ENCODE results near the gene C12orf43.
"Not testable (repeated sequence)": the region's sequence is repeated elsewhere in the genome, so short reads cannot be mapped to it uniquely, and the experiment has no call there.

C12orf43 gene

GRCh38 chr12:121015825-121016766 is at the start of gene C12orf43:
Gene C12orf43 (minus strand): TSS chr12:121016487. CDS start chr12:121016474, 13 bp downstream.
- DNase-seq (ENCODE audit: low read depth) = peak; percentile 98
- Histone ChIP-seq H3K27me3 (replicated peaks; ENCODE audit: control insufficient read depth, insufficient read depth, low read length) (no peaks in the 10 kb centered on the region), H3K9me3 (ENCODE audit: control insufficient read depth, low read length) (no peaks in the 10 kb centered on the region), H3K9ac (ENCODE audit: low read length) (peak within 1 kb of the TSS; percentile 85), H3K4me3 (ENCODE audit: low read length) (peak within 1 kb of the TSS; percentile 96), H3K36me3 (ENCODE audit: control insufficient read depth, insufficient read depth, low read length, severe bottlenecking) (peaks cover 13% of the 10 kb centered on the region), H3K4me1 (ENCODE audit: control insufficient read depth, insufficient read depth, low read length) (peaks cover 9% of the 10 kb centered on the region)

GRCh38 chr12:121065345-121065744 is 49.1 kb upstream of the C12orf43 start:
- Histone ChIP-seq H3K9ac (ENCODE audit: low read length) (no peak overlapping the region), H3K27me3 (replicated peaks; ENCODE audit: control insufficient read depth, insufficient read depth, low read length) (no peaks in the 10 kb centered on the region), H3K4me1 (ENCODE audit: control insufficient read depth, insufficient read depth, low read length) (peaks cover 3% of the 10 kb centered on the region), H3K36me3 (ENCODE audit: control insufficient read depth, insufficient read depth, low read length, severe bottlenecking) (no peaks in the 10 kb centered on the region), H3K9me3 (ENCODE audit: control insufficient read depth, low read length) (no peaks in the 10 kb centered on the region), H3K4me3 (ENCODE audit: low read length) (no peak overlapping the region)
- no peak for DNase-seq (ENCODE audit: low read depth)

- not testable (repeated sequence) for H3K4me1 ChIP-seq (ENCODE audit: control insufficient read depth, insufficient read depth, low read length); H3K4me3 ChIP-seq (ENCODE audit: low read length); H3K9me3 ChIP-seq (ENCODE audit: control insufficient read depth, low read length); DNase-seq (ENCODE audit: low read depth); H3K27me3 ChIP-seq (replicated peaks; ENCODE audit: control insufficient read depth, insufficient read depth, low read length); H3K9ac ChIP-seq (ENCODE audit: low read length); H3K36me3 ChIP-seq (ENCODE audit: control insufficient read depth, insufficient read depth, low read length, severe bottlenecking)
These were observed 48.3 kb upstream of the C12orf43 start for GRCh38 chr12:121064586-121064985.

- DNase-seq (ENCODE audit: low read depth) = no peak
- no peaks in the 10 kb centered on the region for H3K27me3 ChIP-seq (replicated peaks; ENCODE audit: control insufficient read depth, insufficient read depth, low read length)
- peaks cover 5% of the 10 kb centered on the region for H3K4me1 ChIP-seq (ENCODE audit: control insufficient read depth, insufficient read depth, low read length)
- H3K9ac ChIP-seq (ENCODE audit: low read length) = no peak overlapping the region
- no peak overlapping the region for H3K4me3 ChIP-seq (ENCODE audit: low read length)
- no peaks in the 10 kb centered on the region for H3K36me3 ChIP-seq (ENCODE audit: control insufficient read depth, insufficient read depth, low read length, severe bottlenecking)
- no peaks in the 10 kb centered on the region for H3K9me3 ChIP-seq (ENCODE audit: control insufficient read depth, low read length)
These were observed 47.8 kb upstream of the C12orf43 start for GRCh38 chr12:121064116-121064515.

GRCh38 chr12:121062391-121063045 is 46.2 kb upstream of the C12orf43 start:
- Histone ChIP-seq H3K9ac (ENCODE audit: low read length) (no peak overlapping the region), H3K4me3 (ENCODE audit: low read length) (no peak overlapping the region), H3K36me3 (ENCODE audit: control insufficient read depth, insufficient read depth, low read length, severe bottlenecking) (no peaks in the 10 kb centered on the region), H3K4me1 (ENCODE audit: control insufficient read depth, insufficient read depth, low read length) (peaks cover 5% of the 10 kb centered on the region), H3K27me3 (replicated peaks; ENCODE audit: control insufficient read depth, insufficient read depth, low read length) (no peaks in the 10 kb centered on the region), H3K9me3 (ENCODE audit: control insufficient read depth, low read length) (no peaks in the 10 kb centered on the region)
- no peak for DNase-seq (ENCODE audit: low read depth)

- DNase-seq (ENCODE audit: low read depth) = peak; percentile 10
- Histone ChIP-seq H3K27me3 (replicated peaks; ENCODE audit: control insufficient read depth, insufficient read depth, low read length) (no peaks in the 10 kb centered on the region), H3K4me1 (ENCODE audit: control insufficient read depth, insufficient read depth, low read length) (peaks cover 5% of the 10 kb centered on the region), H3K36me3 (ENCODE audit: control insufficient read depth, insufficient read depth, low read length, severe bottlenecking) (no peaks in the 10 kb centered on the region), H3K4me3 (ENCODE audit: low read length) (no peak overlapping the region), H3K9me3 (ENCODE audit: control insufficient read depth, low read length) (no peaks in the 10 kb centered on the region), H3K9ac (ENCODE audit: low read length) (no peak overlapping the region)
These were observed 45.5 kb upstream of the C12orf43 start for GRCh38 chr12:121061831-121062230.

- DNase-seq (ENCODE audit: low read depth) = peak; percentile 80
- Histone ChIP-seq H3K9ac (ENCODE audit: low read length) (peak overlapping the region; percentile 81), H3K36me3 (ENCODE audit: control insufficient read depth, insufficient read depth, low read length, severe bottlenecking) (no peaks in the 10 kb centered on the region), H3K4me3 (ENCODE audit: low read length) (peak overlapping the region; percentile 74), H3K4me1 (ENCODE audit: control insufficient read depth, insufficient read depth, low read length) (peaks cover 5% of the 10 kb centered on the region), H3K9me3 (ENCODE audit: control insufficient read depth, low read length) (no peaks in the 10 kb centered on the region), H3K27me3 (replicated peaks; ENCODE audit: control insufficient read depth, insufficient read depth, low read length) (no peaks in the 10 kb centered on the region)
These were observed 44.1 kb upstream of the C12orf43 start for GRCh38 chr12:121060149-121061001.

GRCh38 chr12:121059031-121059898 is 43.0 kb upstream of the C12orf43 start:
- Histone ChIP-seq H3K9ac (ENCODE audit: low read length) (no peak overlapping the region), H3K9me3 (ENCODE audit: control insufficient read depth, low read length) (no peaks in the 10 kb centered on the region), H3K27me3 (replicated peaks; ENCODE audit: control insufficient read depth, insufficient read depth, low read length) (peaks cover 3% of the 10 kb centered on the region), H3K4me1 (ENCODE audit: control insufficient read depth, insufficient read depth, low read length) (peaks cover 5% of the 10 kb centered on the region), H3K4me3 (ENCODE audit: low read length) (no peak overlapping the region), H3K36me3 (ENCODE audit: control insufficient read depth, insufficient read depth, low read length, severe bottlenecking) (no peaks in the 10 kb centered on the region)
- DNase-seq (ENCODE audit: low read depth) = no peak

GRCh38 chr12:121057794-121058193 is 41.5 kb upstream of the C12orf43 start:
- Histone ChIP-seq H3K9me3 (ENCODE audit: control insufficient read depth, low read length) (no peaks in the 10 kb centered on the region), H3K36me3 (ENCODE audit: control insufficient read depth, insufficient read depth, low read length, severe bottlenecking) (no peaks in the 10 kb centered on the region), H3K27me3 (replicated peaks; ENCODE audit: control insufficient read depth, insufficient read depth, low read length) (peaks cover 3% of the 10 kb centered on the region), H3K4me1 (ENCODE audit: control insufficient read depth, insufficient read depth, low read length) (peaks cover 5% of the 10 kb centered on the region), H3K9ac (ENCODE audit: low read length) (no peak overlapping the region), H3K4me3 (ENCODE audit: low read length) (no peak overlapping the region)
- no peak for DNase-seq (ENCODE audit: low read depth)

GRCh38 chr12:121053706-121054105 is 37.4 kb upstream of the C12orf43 start:
- H3K36me3 ChIP-seq (ENCODE audit: control insufficient read depth, insufficient read depth, low read length, severe bottlenecking) = no peaks in the 10 kb centered on the region
- H3K4me1 ChIP-seq (ENCODE audit: control insufficient read depth, insufficient read depth, low read length) = no peaks in the 10 kb centered on the region
- no peaks in the 10 kb centered on the region for H3K9me3 ChIP-seq (ENCODE audit: control insufficient read depth, low read length)
- H3K9ac ChIP-seq (ENCODE audit: low read length) = no peak overlapping the region
- H3K27me3 ChIP-seq (replicated peaks; ENCODE audit: control insufficient read depth, insufficient read depth, low read length) = peaks cover 8% of the 10 kb centered on the region
- no peak overlapping the region for H3K4me3 ChIP-seq (ENCODE audit: low read length)
- DNase-seq (ENCODE audit: low read depth) = no peak

Measured in adipocyte (in vitro differentiated cells).